Measurements from ENCODE around the gene SRA1.

SRA1 gene

DNA sequence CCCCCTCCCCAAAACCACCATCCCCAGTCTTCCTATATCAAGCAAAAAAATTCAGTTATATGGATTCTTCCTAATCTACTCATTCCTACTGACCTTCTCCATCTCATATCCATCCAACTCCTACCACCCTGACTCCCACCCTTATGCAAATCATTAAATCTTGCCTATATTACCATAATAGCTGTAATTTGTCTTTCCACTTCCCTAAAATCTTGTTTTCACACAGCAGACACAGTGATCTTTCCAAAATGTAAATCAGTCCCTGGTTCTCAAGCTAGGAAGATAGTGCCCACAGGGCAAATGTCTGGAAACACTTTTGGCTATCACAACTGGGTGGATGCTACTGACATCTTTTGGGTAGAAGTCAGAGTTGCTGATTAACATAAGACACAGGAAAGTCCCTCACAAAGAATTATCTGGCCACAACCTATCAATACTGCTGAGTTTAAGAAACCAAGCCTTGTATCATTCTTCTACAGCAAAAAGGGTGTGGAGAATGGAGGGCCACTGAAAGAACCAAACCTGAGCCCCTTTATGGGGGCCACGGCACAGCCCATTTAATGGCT lies 1.4 kb downstream of the SRA1 start:
- ChIA-PET CTCF (interaction anchor here (1.0 to 3.1 kb wide), 3 partner anchors 8 to 193 kb away, joined by 3 to 12 read pairs (median 4); partner anchors contain the start of gene EIF4EBP3), POLR2A (interaction anchor here (0.6 kb wide), 2 partner anchors 181 to 1006 kb away, joined by 3 to 8 read pairs; no protein-coding TSS in a partner anchor)
- DNase-seq (ENCODE audit: extremely low spot score): no peak
- TF ChIP-seq, protein P1, sequence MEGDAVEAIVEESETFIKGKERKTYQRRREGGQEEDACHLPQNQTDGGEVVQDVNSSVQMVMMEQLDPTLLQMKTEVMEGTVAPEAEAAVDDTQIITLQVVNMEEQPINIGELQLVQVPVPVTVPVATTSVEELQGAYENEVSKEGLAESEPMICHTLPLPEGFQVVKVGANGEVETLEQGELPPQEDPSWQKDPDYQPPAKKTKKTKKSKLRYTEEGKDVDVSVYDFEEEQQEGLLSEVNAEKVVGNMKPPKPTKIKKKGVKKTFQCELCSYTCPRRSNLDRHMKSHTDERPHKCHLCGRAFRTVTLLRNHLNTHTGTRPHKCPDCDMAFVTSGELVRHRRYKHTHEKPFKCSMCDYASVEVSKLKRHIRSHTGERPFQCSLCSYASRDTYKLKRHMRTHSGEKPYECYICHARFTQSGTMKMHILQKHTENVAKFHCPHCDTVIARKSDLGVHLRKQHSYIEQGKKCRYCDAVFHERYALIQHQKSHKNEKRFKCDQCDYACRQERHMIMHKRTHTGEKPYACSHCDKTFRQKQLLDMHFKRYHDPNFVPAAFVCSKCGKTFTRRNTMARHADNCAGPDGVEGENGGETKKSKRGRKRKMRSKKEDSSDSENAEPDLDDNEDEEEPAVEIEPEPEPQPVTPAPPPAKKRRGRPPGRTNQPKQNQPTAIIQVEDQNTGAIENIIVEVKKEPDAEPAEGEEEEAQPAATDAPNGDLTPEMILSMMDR (IDR thresholded peaks at IDR 0.05; ENCODE audit: control extremely low read depth, extremely low read depth, low read depth, missing control alignments): no peak

DNA sequence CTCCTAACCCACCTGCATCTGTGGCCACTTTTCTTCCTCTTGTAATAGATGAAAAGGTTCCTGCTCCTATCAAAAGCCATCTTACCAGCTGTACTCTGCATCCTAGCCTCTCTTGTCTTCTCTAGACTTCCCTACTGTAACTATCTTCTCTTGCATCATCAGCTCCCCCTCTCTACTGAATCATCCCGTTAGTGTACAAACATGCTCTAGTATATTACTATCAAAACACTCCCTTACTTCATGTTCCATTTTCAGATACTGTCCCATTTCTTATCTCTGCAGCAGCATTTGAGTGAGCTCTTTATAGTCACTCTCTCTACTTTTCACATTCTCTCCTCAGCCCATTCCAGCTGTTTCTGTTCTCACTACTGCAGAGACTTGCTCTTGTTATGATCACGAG lies 2.8 kb downstream of the SRA1 start:
- ChIA-PET POLR2A (no interaction called here), CTCF (interaction anchor here (1.4 kb wide), 1 partner anchor 191 kb away, joined by 3 read pairs; no protein-coding TSS in a partner anchor)
- no peak for DNase-seq (ENCODE audit: extremely low spot score)
- TF ChIP-seq, protein P1 (IDR thresholded peaks at IDR 0.05; ENCODE audit: control extremely low read depth, extremely low read depth, low read depth, missing control alignments): no peak

DNA sequence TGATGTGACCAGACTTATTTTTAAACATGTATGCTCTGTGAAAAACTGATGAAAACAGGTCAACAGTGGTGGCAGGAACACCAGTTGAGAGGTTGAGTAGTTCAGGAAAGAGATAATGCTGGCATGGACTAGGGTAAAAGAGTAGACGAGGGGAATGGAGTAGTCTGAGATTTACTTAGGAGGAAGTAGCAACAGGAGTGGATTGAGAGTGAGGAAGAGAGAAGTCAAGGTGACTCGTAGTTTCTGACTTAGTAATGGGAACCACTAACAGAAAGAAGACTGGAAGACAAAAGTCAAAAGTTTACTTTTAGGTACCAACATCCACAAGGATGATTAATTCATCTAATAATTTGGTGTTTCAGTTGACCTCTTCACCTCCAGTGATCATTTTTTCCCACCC lies 3.6 kb downstream of the SRA1 start:
- no peak for DNase-seq (ENCODE audit: extremely low spot score)
- POLR2A ChIA-PET: no interaction called here
- CTCF ChIA-PET: interaction anchor here (1.1 to 1.6 kb wide), 4 partner anchors 19 to 93 kb away, joined by 3 to 4 read pairs (median 3); no protein-coding TSS in a partner anchor
- TF ChIP-seq, protein P1 (IDR thresholded peaks at IDR 0.05; ENCODE audit: control extremely low read depth, extremely low read depth, low read depth, missing control alignments): no peak

DNA sequence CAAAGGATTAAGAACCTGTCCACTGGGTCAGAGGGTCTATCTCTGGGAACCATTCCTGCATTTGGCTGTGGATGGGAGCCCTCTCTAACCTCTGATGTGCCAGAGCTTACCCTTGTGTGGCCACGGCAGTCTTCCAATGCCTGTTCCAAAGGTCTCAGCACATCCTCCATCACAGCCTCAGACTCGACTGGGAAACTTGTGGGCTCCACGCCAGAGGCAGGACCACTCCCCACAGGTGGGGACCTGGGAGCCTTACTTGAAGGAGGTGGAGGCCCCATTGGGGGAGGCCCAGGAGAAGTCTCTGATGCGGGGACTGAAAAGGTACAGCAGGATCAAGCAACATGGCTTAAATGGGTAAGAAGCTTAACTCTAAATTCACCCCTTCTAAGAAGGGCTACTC lies 5.4 kb downstream of the SRA1 start:
- ChIA-PET CTCF (interaction anchor here (0.9 to 1.9 kb wide), 2 partner anchors 18 to 83 kb away, joined by 3 to 6 read pairs; no protein-coding TSS in a partner anchor), POLR2A (interaction anchor here (0.6 kb wide), 1 partner anchor 151 kb away, joined by 3 read pairs; no protein-coding TSS in a partner anchor)
- TF ChIP-seq, protein P1 (IDR thresholded peaks at IDR 0.05; ENCODE audit: control extremely low read depth, extremely low read depth, low read depth, missing control alignments): no peak
- no peak for DNase-seq (ENCODE audit: extremely low spot score)

DNA sequence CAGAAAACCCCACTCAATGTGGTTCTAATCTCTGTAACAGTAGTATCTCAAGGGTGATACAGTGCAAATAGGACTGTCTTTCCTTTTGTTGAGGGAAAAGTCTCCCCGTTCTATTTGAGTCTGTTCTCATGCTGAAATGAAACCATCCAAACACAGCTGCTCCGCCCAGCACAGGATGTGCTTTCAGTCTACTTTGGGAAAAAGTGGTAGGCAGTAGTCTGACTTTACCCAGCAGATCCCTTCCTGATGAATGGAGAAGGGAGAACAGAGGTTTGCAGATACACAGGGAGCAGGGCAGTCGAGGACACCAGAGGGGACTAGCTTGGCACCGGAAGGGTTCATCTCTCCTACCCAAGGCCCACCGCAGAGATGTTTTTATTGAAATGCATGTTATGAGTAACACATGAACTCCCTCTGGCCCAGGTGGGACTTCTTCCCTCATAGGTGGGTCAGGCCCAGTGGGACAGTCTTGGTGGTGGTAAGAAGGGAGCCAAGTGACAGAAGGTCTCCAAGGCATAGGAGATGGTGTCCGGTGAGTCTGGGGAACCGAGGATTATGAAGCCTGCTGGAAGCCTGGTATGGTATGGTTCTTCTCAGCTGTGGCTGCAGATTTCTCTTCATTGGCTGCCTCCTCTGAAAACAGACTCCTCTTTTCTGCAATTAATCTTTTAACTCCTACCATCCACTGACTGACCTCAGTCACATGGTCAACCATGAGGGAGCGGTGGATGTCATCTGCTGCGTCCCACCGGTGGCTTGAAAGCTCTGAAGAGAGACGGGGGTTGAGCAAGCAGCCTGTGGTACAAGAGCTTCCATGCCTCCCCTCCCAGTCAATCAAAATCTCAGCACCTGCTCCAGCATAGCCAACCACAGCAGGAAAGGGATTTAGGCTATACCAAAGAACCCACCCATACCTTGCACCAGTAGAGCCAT lies 6.9 kb downstream of the SRA1 start:
- ChIA-PET CTCF (interaction anchor here (1.1 to 1.9 kb wide), 2 partner anchors 85 to 177 kb away, joined by 3 to 6 read pairs; no protein-coding TSS in a partner anchor), POLR2A (no interaction called here)
- TF ChIP-seq, protein P1 (IDR thresholded peaks at IDR 0.05; ENCODE audit: control extremely low read depth, extremely low read depth, low read depth, missing control alignments): no peak
- no peak for DNase-seq (ENCODE audit: extremely low spot score)
